ENCODE data around the gene GSG1L.
"Not testable (repeated sequence)": the region's sequence is repeated elsewhere in the genome, so short reads cannot be mapped to it uniquely, and the experiment has no call there.

GSG1L gene

GRCh38 chr16:27903046-27903655 is 160.4 kb downstream of the GSG1L start:
- H3K27ac Mint-ChIP-seq: no peak overlapping the region
- no peaks in the 10 kb centered on the region for H3K4me1 Mint-ChIP-seq
- no peak overlapping the region for H3K4me3 Mint-ChIP-seq
- no peak for ATAC-seq (ENCODE audit: low read depth)
- DNase-seq (ENCODE audit: low spot score in 2 of 2): no peak
- H3K27me3 Mint-ChIP-seq: peaks cover 21% of the 10 kb centered on the region
- H3K36me3 Mint-ChIP-seq: peaks cover 2% of the 10 kb centered on the region
- peaks cover 1% of the 10 kb centered on the region for H3K9me3 Mint-ChIP-seq

- H3K27me3 Mint-ChIP-seq: peaks cover 21% of the 10 kb centered on the region
Measured at GRCh38 chr16:27902551-27902950, 161.0 kb downstream of the GSG1L start.

GRCh38 chr16:27901956-27902355 is 161.6 kb downstream of the GSG1L start:
- H3K27me3 Mint-ChIP-seq: peaks cover 21% of the 10 kb centered on the region
- DNase-seq (ENCODE audit: low spot score in 2 of 2) (no peak), ATAC-seq (ENCODE audit: low read depth) (no peak)
- peaks cover 2% of the 10 kb centered on the region for H3K36me3 Mint-ChIP-seq
- no peaks in the 10 kb centered on the region for H3K4me1 Mint-ChIP-seq
- peaks cover 3% of the 10 kb centered on the region for H3K9me3 Mint-ChIP-seq
- no peak overlapping the region for H3K27ac Mint-ChIP-seq
- no peak overlapping the region for H3K4me3 Mint-ChIP-seq

More at GRCh38 chr16:27902551-27902950, 161.0 kb downstream of the GSG1L start:
- peaks cover 2% of the 10 kb centered on the region for H3K36me3 Mint-ChIP-seq
- DNase-seq (ENCODE audit: low spot score in 2 of 2): no peak
- H3K4me3 Mint-ChIP-seq: no peak overlapping the region
- H3K9me3 Mint-ChIP-seq: peaks cover 1% of the 10 kb centered on the region
- no peak for ATAC-seq (ENCODE audit: low read depth)
- H3K27ac Mint-ChIP-seq: no peak overlapping the region
- no peaks in the 10 kb centered on the region for H3K4me1 Mint-ChIP-seq

GRCh38 chr16:27899736-27900135 is 163.8 kb downstream of the GSG1L start:
- Mint-ChIP-seq H3K4me3 (no peak overlapping the region), H3K27me3 (peaks cover 17% of the 10 kb centered on the region), H3K27ac (no peak overlapping the region), H3K4me1 (no peaks in the 10 kb centered on the region), H3K9me3 (peaks cover 3% of the 10 kb centered on the region), H3K36me3 (peaks cover 2% of the 10 kb centered on the region)
- ATAC-seq (ENCODE audit: low read depth): no peak
- DNase-seq (ENCODE audit: low spot score in 2 of 2): no peak

GRCh38 chr16:27894386-27894785 is 169.1 kb downstream of the GSG1L start:
- DNase-seq (ENCODE audit: low spot score in 2 of 2) (no peak), ATAC-seq (ENCODE audit: low read depth) (no peak)
- no peak overlapping the region for H3K27ac Mint-ChIP-seq
- peaks cover 2% of the 10 kb centered on the region for H3K36me3 Mint-ChIP-seq
- H3K4me3 Mint-ChIP-seq: no peak overlapping the region
- H3K27me3 Mint-ChIP-seq: peaks cover 17% of the 10 kb centered on the region
- peaks cover 3% of the 10 kb centered on the region for H3K9me3 Mint-ChIP-seq
- H3K4me1 Mint-ChIP-seq: no peaks in the 10 kb centered on the region

GRCh38 chr16:27892879-27893278 is 170.6 kb downstream of the GSG1L start:
- Mint-ChIP-seq H3K27ac (no peak overlapping the region), H3K4me1 (no peaks in the 10 kb centered on the region), H3K9me3 (peaks cover 1% of the 10 kb centered on the region), H3K4me3 (no peak overlapping the region), H3K27me3 (peaks cover 14% of the 10 kb centered on the region), H3K36me3 (no peaks in the 10 kb centered on the region)
- DNase-seq (ENCODE audit: low spot score in 2 of 2) (no peak), ATAC-seq (ENCODE audit: low read depth) (no peak)

GRCh38 chr16:27890866-27891265 is 172.6 kb downstream of the GSG1L start:
- Mint-ChIP-seq H3K9me3 (no peaks in the 10 kb centered on the region), H3K4me1 (no peaks in the 10 kb centered on the region), H3K36me3 (no peaks in the 10 kb centered on the region), H3K4me3 (no peak overlapping the region), H3K27ac (no peak overlapping the region), H3K27me3 (peaks cover 16% of the 10 kb centered on the region)
- no peak for DNase-seq (ENCODE audit: low spot score in 2 of 2)
- no peak for ATAC-seq (ENCODE audit: low read depth)

GRCh38 chr16:27890006-27890405 is 173.5 kb downstream of the GSG1L start:
- H3K9me3 Mint-ChIP-seq: no peaks in the 10 kb centered on the region
- ATAC-seq (ENCODE audit: low read depth) (no peak), DNase-seq (ENCODE audit: low spot score in 2 of 2) (no peak)
- H3K4me3 Mint-ChIP-seq: no peak overlapping the region
- no peaks in the 10 kb centered on the region for H3K4me1 Mint-ChIP-seq
- no peak overlapping the region for H3K27ac Mint-ChIP-seq
- H3K27me3 Mint-ChIP-seq: peaks cover 19% of the 10 kb centered on the region
- no peaks in the 10 kb centered on the region for H3K36me3 Mint-ChIP-seq

GRCh38 chr16:27883576-27883975 is 179.9 kb downstream of the GSG1L start:
- Mint-ChIP-seq H3K36me3 (no peaks in the 10 kb centered on the region), H3K27ac (no peak overlapping the region), H3K4me3 (no peak overlapping the region), H3K9me3 (peaks cover 11% of the 10 kb centered on the region), H3K4me1 (no peaks in the 10 kb centered on the region), H3K27me3 (peaks cover 10% of the 10 kb centered on the region)
- DNase-seq (ENCODE audit: low spot score in 2 of 2) (no peak), ATAC-seq (ENCODE audit: low read depth) (no peak)

- no peak overlapping the region for H3K4me3 Mint-ChIP-seq
- no peak overlapping the region for H3K27ac Mint-ChIP-seq
- H3K36me3 Mint-ChIP-seq: no peaks in the 10 kb centered on the region
- no peaks in the 10 kb centered on the region for H3K4me1 Mint-ChIP-seq
- ATAC-seq (ENCODE audit: low read depth) (no peak), DNase-seq (ENCODE audit: low spot score in 2 of 2) (no peak)
- peaks cover 7% of the 10 kb centered on the region for H3K27me3 Mint-ChIP-seq
- peaks cover 14% of the 10 kb centered on the region for H3K9me3 Mint-ChIP-seq
Measured at GRCh38 chr16:27880287-27880686, 183.2 kb downstream of the GSG1L start.

- no peak for ATAC-seq (ENCODE audit: low read depth)
- DNase-seq (ENCODE audit: low spot score in 2 of 2): no peak
- H3K9me3 Mint-ChIP-seq: peaks cover 16% of the 10 kb centered on the region
- no peaks in the 10 kb centered on the region for H3K4me1 Mint-ChIP-seq
- H3K27me3 Mint-ChIP-seq: peaks cover 8% of the 10 kb centered on the region
- H3K36me3 Mint-ChIP-seq: no peaks in the 10 kb centered on the region
- H3K27ac Mint-ChIP-seq: no peak overlapping the region
- H3K4me3 Mint-ChIP-seq: no peak overlapping the region
Measured at GRCh38 chr16:27879601-27880247, 183.8 kb downstream of the GSG1L start.

- not testable (repeated sequence) for H3K4me3 Mint-ChIP-seq; H3K9me3 Mint-ChIP-seq; DNase-seq (ENCODE audit: low spot score in 2 of 2); H3K27ac Mint-ChIP-seq; H3K27me3 Mint-ChIP-seq; ATAC-seq (ENCODE audit: low read depth); H3K4me1 Mint-ChIP-seq; H3K36me3 Mint-ChIP-seq
Measured at GRCh38 chr16:27872627-27873026, 190.9 kb downstream of the GSG1L start.

- no peak for ATAC-seq (ENCODE audit: low read depth)
- peaks cover 5% of the 10 kb centered on the region for H3K27me3 Mint-ChIP-seq
- H3K9me3 Mint-ChIP-seq: peaks cover 7% of the 10 kb centered on the region
- H3K4me3 Mint-ChIP-seq: no peak overlapping the region
- peaks cover 5% of the 10 kb centered on the region for H3K36me3 Mint-ChIP-seq
- H3K4me1 Mint-ChIP-seq: peaks cover 3% of the 10 kb centered on the region
- DNase-seq (ENCODE audit: low spot score in 2 of 2): no peak
- no peak overlapping the region for H3K27ac Mint-ChIP-seq
Measured at GRCh38 chr16:27870116-27870798, 193.3 kb downstream of the GSG1L start.

GRCh38 chr16:27869411-27869810 is 194.1 kb downstream of the GSG1L start:
- H3K9me3 Mint-ChIP-seq: peaks cover 5% of the 10 kb centered on the region
- peaks cover 3% of the 10 kb centered on the region for H3K27me3 Mint-ChIP-seq
- no peak overlapping the region for H3K4me3 Mint-ChIP-seq
- ATAC-seq (ENCODE audit: low read depth): no peak
- peaks cover 5% of the 10 kb centered on the region for H3K36me3 Mint-ChIP-seq
- DNase-seq (ENCODE audit: low spot score in 2 of 2): no peak
- no peak overlapping the region for H3K27ac Mint-ChIP-seq
- peaks cover 3% of the 10 kb centered on the region for H3K4me1 Mint-ChIP-seq

Data from memory B cell (primary cell).